T-cell (primary cell): Measurements from ENCODE around the gene SMARCC1. TPM values are rescaled to one million over a fixed set of nuclear protein-coding genes. Genes with fewer than 3 reads are reported as not detected.

ENCODE experiments used
- ATAC-seq, 4 experiments: fragments of 200-7000 bp in 3 of 4; fragments of 150-1000 bp in 1 of 4; cut with Tn5 transposase; replicated peaks in 1 of 4; 1 replicate in 3 of 4; 2 replicates in 1 of 4; pipeline ENCODE4 v1.10.0; 2021; ENCODE audit warnings: moderate library complexity in 3 of 4, mild to moderate bottlenecking in 2 of 4, moderate number of reproducible peaks in 1 of 4
- CTCF ChIA-PET, 2 donors: fragments of 300-600 bp; sonication (Branson Sonifier 250); formaldehyde crosslinking; loops; one replicate each; lab custom pipeline; 2022; ENCODE audit warnings: antibody characterized with exemption in 2 of 2; lab: Charles Lee
- POLR2A ChIA-PET, 2 donors: fragments of 300-600 bp; sonication (Branson Sonifier 250); formaldehyde crosslinking; loops; one replicate each; lab custom pipeline; 2022; ENCODE audit warnings: antibody characterized with exemption in 2 of 2; lab: Charles Lee
- DNase-seq, 35 experiments: peaks; one replicate each; pipeline versions ENCODE4 v3.0.0 to v3.0.0-alpha.2; 2013 to 2023
- H3K27ac ChIP-seq: one replicate; pipeline ENCODE4 v1.5.1; 2013; ENCODE audit warnings: low read length
- H3K27me3 ChIP-seq, 2 experiments: replicated peaks in 1 of 2; 1 replicate in 1 of 2; 2 replicates in 1 of 2; pipeline versions ENCODE4 v1.6.1 to v1.7.0; 2013; ENCODE audit warnings: low read length in 1 of 2, mixed read lengths in 1 of 2; ENCODE audit not compliant: control insufficient read depth in 2 of 2, insufficient read depth in 2 of 2; ENCODE audit errors: extremely low read depth in 1 of 2
- H3K36me3 ChIP-seq, 2 donors: 1 replicate in 1 of 2; 2 replicates in 1 of 2; pipeline versions ENCODE4 v1.6.1 to v1.7.0; 2013; ENCODE audit warnings: low read length in 1 of 2; ENCODE audit not compliant: control insufficient read depth in 2 of 2, insufficient read depth in 1 of 2; ENCODE audit errors: extremely low read depth in 1 of 2
- H3K4me1 ChIP-seq, 2 experiments: 1 replicate in 1 of 2; 2 replicates in 1 of 2; pipeline versions ENCODE4 v1.6.1 to v1.7.0; 2013; ENCODE audit warnings: low read length in 2 of 2, mixed read lengths in 1 of 2; ENCODE audit not compliant: insufficient read depth in 2 of 2, control insufficient read depth in 1 of 2; ENCODE audit errors: extremely low read depth in 1 of 2
- H3K4me3 ChIP-seq, 2 donors: 1 replicate in 1 of 2; 2 replicates in 1 of 2; pipeline versions ENCODE4 v1.5.1 to v1.7.0; 2013; ENCODE audit warnings: mild to moderate bottlenecking in 2 of 2, low read length in 1 of 2, moderate library complexity in 1 of 2; ENCODE audit not compliant: control insufficient read depth in 1 of 2; ENCODE audit errors: extremely low read depth in 1 of 2
- H3K9me3 ChIP-seq: 2 replicates; pipeline ENCODE4 v1.7.0; 2013
- H3K27ac Mint-ChIP-seq, 2 donors: one replicate each; pipeline ENCODE4 v1.8.0; 2020 to 2021; ENCODE audit warnings: mild to moderate bottlenecking in 2 of 2, mixed read lengths in 2 of 2
- H3K27me3 Mint-ChIP-seq, 2 donors: one replicate each; pipeline ENCODE4 v1.8.0; 2021 to 2022; ENCODE audit warnings: mixed read lengths in 2 of 2
- H3K36me3 Mint-ChIP-seq: one replicate; pipeline ENCODE4 v1.8.0; 2021; ENCODE audit warnings: mixed read lengths
- H3K4me1 Mint-ChIP-seq, 3 donors: one replicate each; pipeline ENCODE4 v1.8.0; 2020 to 2022; ENCODE audit warnings: mixed read lengths in 3 of 3, mild to moderate bottlenecking in 1 of 3
- H3K4me3 Mint-ChIP-seq, 3 donors: one replicate each; pipeline ENCODE4 v1.8.0; 2020 to 2022; ENCODE audit warnings: mild to moderate bottlenecking in 3 of 3, mixed read lengths in 3 of 3, moderate library complexity in 3 of 3
- H3K9me3 Mint-ChIP-seq, 3 donors: one replicate each; pipeline ENCODE4 v1.8.0; 2020 to 2022; ENCODE audit warnings: mixed read lengths in 3 of 3
- WGBS: methylation state at CpG from one replicate; pipeline ENCODE4 v1.1.5; 2013; ENCODE audit warnings: missing lambda C conversion rate; ENCODE audit not compliant: insufficient coverage; 5-methylcytosine and 5-hydroxymethylcytosine counted together
- total RNA-seq, 35 experiments: library from RNA in 6 of 35; stranded (reverse) in 6 of 35; fragments of 120-200 nt in 1 of 35; gene quantifications; one replicate each; pipeline versions ENCODE4 v1.2.1 to v1.2.4 and lab custom pipeline; 2013 to 2026

The SMARCC1 gene
- total RNA-seq, 5 donors from 2014 or later (not counting 1 experiment from before 2014, with no cell fraction given), result 88.9 to 99.3 (median 92.4) TPM

GRCh38 chr3:47634996-47635395, 146.7 kb downstream of the SMARCC1 start:
- no peaks in the 10 kb centered on the region for H3K27me3 Mint-ChIP-seq
- POLR2A ChIA-PET, result interaction anchor here in 1 of 2 donors (0.6 kb wide), 1 partner anchor 8 kb away, joined by 3 read pairs; no protein-coding TSS in a partner anchor
- no peak for ATAC-seq
- no peak overlapping the region for H3K27ac ChIP-seq
- peak overlapping the region in 1 of 2 donors; percentile 40 for H3K27ac Mint-ChIP-seq
- H3K27me3 ChIP-seq, result no peaks in the 10 kb centered on the region
- no peak for DNase-seq
- H3K36me3 Mint-ChIP-seq, result peaks cover 62% of the 10 kb centered on the region
- no peaks in the 10 kb centered on the region for H3K9me3 ChIP-seq
- no peak overlapping the region for H3K4me3 ChIP-seq
- peaks cover 0 to 11% (median 9%) of the 10 kb centered on the region in 3 donors for H3K4me1 Mint-ChIP-seq
- no peak overlapping the region for H3K4me3 Mint-ChIP-seq
- H3K4me1 ChIP-seq, result no peaks in the 10 kb centered on the region
- peaks cover 0 to 74% of the 10 kb centered on the region in 2 donors for H3K36me3 ChIP-seq
- CTCF ChIA-PET, result no interaction called here
- 61% methylated on average over 4 of the region's 6 CpGs for WGBS
- H3K9me3 Mint-ChIP-seq, result no peaks in the 10 kb centered on the region

- Histone ChIP-seq H3K36me3 (peaks cover 9 to 85% of the 10 kb centered on the region in 2 donors), H3K27ac (no peak overlapping the region), H3K4me1 (no peaks in the 10 kb centered on the region), H3K9me3 (no peaks in the 10 kb centered on the region), H3K27me3 (no peaks in the 10 kb centered on the region), H3K4me3 (no peak overlapping the region)
- Mint-ChIP-seq H3K9me3 (no peaks in the 10 kb centered on the region), H3K4me3 (no peak overlapping the region), H3K27me3 (no peaks in the 10 kb centered on the region), H3K4me1 (peaks cover 0 to 8% (median 6%) of the 10 kb centered on the region in 3 donors), H3K36me3 (peaks cover 68% of the 10 kb centered on the region), H3K27ac (no peak overlapping the region)
- no peak for ATAC-seq
- ChIA-PET CTCF (no interaction called here), POLR2A (no interaction called here)
- no CpG with 5 or more reads among the region's 1 CpG for WGBS
- DNase-seq, result no peak
Observed at GRCh38 chr3:47630810-47631209, 150.9 kb downstream of the SMARCC1 start.

- H3K9me3 Mint-ChIP-seq, result no peaks in the 10 kb centered on the region
- WGBS, result no CpG with 5 or more reads among the region's 6 CpGs
- H3K27me3 Mint-ChIP-seq, result no peaks in the 10 kb centered on the region
- Histone ChIP-seq H3K27ac (no peak overlapping the region), H3K4me3 (no peak overlapping the region), H3K4me1 (no peaks in the 10 kb centered on the region), H3K9me3 (no peaks in the 10 kb centered on the region), H3K36me3 (peaks cover 11 to 84% of the 10 kb centered on the region in 2 donors), H3K27me3 (no peaks in the 10 kb centered on the region)
- peaks cover 63% of the 10 kb centered on the region for H3K36me3 Mint-ChIP-seq
- no peak overlapping the region for H3K4me3 Mint-ChIP-seq
- H3K27ac Mint-ChIP-seq, result no peak overlapping the region
- CTCF ChIA-PET, result interaction anchor here in 1 of 2 donors (0.6 kb wide), 1 partner anchor 12 kb away, joined by 4 read pairs; no protein-coding TSS in a partner anchor
- no peaks in the 10 kb centered on the region for H3K4me1 Mint-ChIP-seq
- POLR2A ChIA-PET, result no interaction called here
- DNase-seq (no peak), ATAC-seq (no peak)
Observed at GRCh38 chr3:47629770-47630169, 151.9 kb downstream of the SMARCC1 start.

- peaks cover 54% of the 10 kb centered on the region for H3K36me3 Mint-ChIP-seq
- no peaks in the 10 kb centered on the region for H3K4me1 ChIP-seq
- no peaks in the 10 kb centered on the region for H3K4me1 Mint-ChIP-seq
- H3K36me3 ChIP-seq, result peaks cover 14 to 83% of the 10 kb centered on the region in 2 donors
- no peaks in the 10 kb centered on the region for H3K9me3 Mint-ChIP-seq
- DNase-seq (no peak), ATAC-seq (no peak)
- no peak overlapping the region for H3K4me3 ChIP-seq
- ChIA-PET CTCF (no interaction called here), POLR2A (no interaction called here)
- H3K27me3 ChIP-seq, result no peaks in the 10 kb centered on the region
- no peaks in the 10 kb centered on the region for H3K9me3 ChIP-seq
- H3K27ac ChIP-seq, result no peak overlapping the region
- no peaks in the 10 kb centered on the region for H3K27me3 Mint-ChIP-seq
- 88% methylated on average over 1 of the region's 6 CpGs for WGBS
- no peak overlapping the region for H3K4me3 Mint-ChIP-seq
- no peak overlapping the region for H3K27ac Mint-ChIP-seq
Observed at GRCh38 chr3:47628426-47628825, 153.3 kb downstream of the SMARCC1 start.

GRCh38 chr3:47622671-47623461, 158.8 kb downstream of the SMARCC1 start:
- Mint-ChIP-seq H3K4me3 (no peak overlapping the region), H3K27me3 (no peaks in the 10 kb centered on the region), H3K4me1 (peaks cover 0 to under 1% (median 0%) of the 10 kb centered on the region in 3 donors), H3K36me3 (peaks cover 51% of the 10 kb centered on the region), H3K27ac (peak overlapping the region; percentile 47 to 55), H3K9me3 (no peaks in the 10 kb centered on the region)
- H3K36me3 ChIP-seq, result peaks cover 21 to 80% of the 10 kb centered on the region in 2 donors
- DNase-seq, result no peak
- no peak overlapping the region for H3K27ac ChIP-seq
- CTCF ChIA-PET, result interaction anchor here (0.5 to 0.7 kb wide), 2 partner anchors 214 to 1230 kb away, joined by 3 to 8 read pairs; no protein-coding TSS in a partner anchor
- no peaks in the 10 kb centered on the region for H3K4me1 ChIP-seq
- ATAC-seq, result no peak
- WGBS, result no CpG with 5 or more reads among the region's 3 CpGs
- no peaks in the 10 kb centered on the region for H3K9me3 ChIP-seq
- POLR2A ChIA-PET, result interaction anchor here in 1 of 2 donors (0.6 kb wide), 1 partner anchor 10 kb away, joined by 6 read pairs; no protein-coding TSS in a partner anchor
- H3K4me3 ChIP-seq, result no peak overlapping the region
- H3K27me3 ChIP-seq, result no peaks in the 10 kb centered on the region

GRCh38 chr3:47617086-47618010, 164.3 kb downstream of the SMARCC1 start:
- H3K27ac Mint-ChIP-seq, result peak overlapping the region in 1 of 2 donors; percentile 12

More at GRCh38 chr3:47617086-47618010, 164.3 kb downstream of the SMARCC1 start:
- DNase-seq (no peak), ATAC-seq (no peak)
- no peaks in the 10 kb centered on the region for H3K9me3 Mint-ChIP-seq
- Histone ChIP-seq H3K4me1 (no peaks in the 10 kb centered on the region), H3K4me3 (no peak overlapping the region), H3K9me3 (no peaks in the 10 kb centered on the region), H3K27ac (no peak overlapping the region), H3K27me3 (no peaks in the 10 kb centered on the region), H3K36me3 (peaks cover 9 to 67% of the 10 kb centered on the region in 2 donors)
- POLR2A ChIA-PET, result no interaction called here
- peaks cover 0 to 4% (median 0%) of the 10 kb centered on the region in 3 donors for H3K4me1 Mint-ChIP-seq
- no peaks in the 10 kb centered on the region for H3K27me3 Mint-ChIP-seq
- H3K36me3 Mint-ChIP-seq, result peaks cover 42% of the 10 kb centered on the region
- WGBS, result no CpG with 5 or more reads among the region's 5 CpGs
- CTCF ChIA-PET, result interaction anchor here (0.6 to 1.0 kb wide), 3 partner anchors 13 to 28 kb away, joined by 4 to 6 read pairs (median 4); no protein-coding TSS in a partner anchor
- H3K4me3 Mint-ChIP-seq, result no peak overlapping the region
